RWPE1 (cell line): ENCODE data around the gene UBTD2.
"Not testable (repeated sequence)": the region's sequence is repeated elsewhere in the genome, so short reads cannot be mapped to it uniquely, and the experiment has no call there.

Experiments used
- CTCF ChIA-PET: fragments of 350-600 bp; sonication (Branson Sonifier 250); formaldehyde crosslinking; extraction: SDS; loops from one replicate; lab custom pipeline; 2021; lab: Yijun Ruan, JAX
- POLR2A ChIA-PET: fragments of 400-600 bp; formaldehyde crosslinking; extraction: SDS; loops from one replicate; lab custom pipeline; 2020; ENCODE audit warnings: antibody characterized with exemption; ENCODE audit not compliant: low non-redundant PET; lab: Yijun Ruan, JAX
- DNase-seq: peaks from one replicate; pipeline ENCODE4 v3.0.0; 2012; ENCODE audit warnings: low spot score
- H3K27ac ChIP-seq: fragments of 450-650 bp; 2 replicates; pipeline ENCODE4 v1.5.1; 2017
- TF ChIP-seq, protein P1 (sequence below): fragments of 450-650 bp; conservative IDR thresholded peaks from 2 replicates; pipeline ENCODE4 v1.5.1; 2017; ENCODE audit warnings: low read depth, mild to moderate bottlenecking

UBTD2 gene

GRCh38 chr5:172209714-172210113 is 73.8 kb downstream of the UBTD2 start:
- ChIA-PET POLR2A (no interaction called here), CTCF (no interaction called here)
- TF ChIP-seq, protein P1, sequence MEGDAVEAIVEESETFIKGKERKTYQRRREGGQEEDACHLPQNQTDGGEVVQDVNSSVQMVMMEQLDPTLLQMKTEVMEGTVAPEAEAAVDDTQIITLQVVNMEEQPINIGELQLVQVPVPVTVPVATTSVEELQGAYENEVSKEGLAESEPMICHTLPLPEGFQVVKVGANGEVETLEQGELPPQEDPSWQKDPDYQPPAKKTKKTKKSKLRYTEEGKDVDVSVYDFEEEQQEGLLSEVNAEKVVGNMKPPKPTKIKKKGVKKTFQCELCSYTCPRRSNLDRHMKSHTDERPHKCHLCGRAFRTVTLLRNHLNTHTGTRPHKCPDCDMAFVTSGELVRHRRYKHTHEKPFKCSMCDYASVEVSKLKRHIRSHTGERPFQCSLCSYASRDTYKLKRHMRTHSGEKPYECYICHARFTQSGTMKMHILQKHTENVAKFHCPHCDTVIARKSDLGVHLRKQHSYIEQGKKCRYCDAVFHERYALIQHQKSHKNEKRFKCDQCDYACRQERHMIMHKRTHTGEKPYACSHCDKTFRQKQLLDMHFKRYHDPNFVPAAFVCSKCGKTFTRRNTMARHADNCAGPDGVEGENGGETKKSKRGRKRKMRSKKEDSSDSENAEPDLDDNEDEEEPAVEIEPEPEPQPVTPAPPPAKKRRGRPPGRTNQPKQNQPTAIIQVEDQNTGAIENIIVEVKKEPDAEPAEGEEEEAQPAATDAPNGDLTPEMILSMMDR, result no peak
- no peak overlapping the region for H3K27ac ChIP-seq
- DNase-seq, result no peak

DNA sequence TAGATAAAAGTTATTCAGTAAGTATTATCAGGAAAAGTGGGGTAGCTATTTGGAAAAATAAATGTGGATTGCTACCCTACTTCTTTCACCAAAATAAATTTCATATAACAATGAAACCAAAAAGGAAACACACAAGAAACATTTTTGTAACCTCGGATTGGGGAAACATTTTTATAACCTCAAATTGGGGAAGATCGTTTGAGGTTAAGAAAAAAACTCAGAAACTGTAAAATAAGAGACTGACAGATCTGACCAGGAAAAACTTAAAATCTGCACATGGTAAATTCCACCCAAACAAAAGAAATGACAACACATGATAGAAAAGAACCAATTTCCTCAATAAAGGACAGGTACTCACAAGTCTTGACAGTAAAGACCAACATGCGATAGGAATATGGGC is 76.1 kb downstream of the UBTD2 start:
- POLR2A ChIA-PET, result no interaction called here
- TF ChIP-seq, protein P1, result no peak
- H3K27ac ChIP-seq, result no peak overlapping the region
- no peak for DNase-seq
- CTCF ChIA-PET, result interaction anchor here (0.5 to 0.7 kb wide), 2 partner anchors 168 to 294 kb away, joined by 3 to 5 read pairs; no protein-coding TSS in a partner anchor

DNA sequence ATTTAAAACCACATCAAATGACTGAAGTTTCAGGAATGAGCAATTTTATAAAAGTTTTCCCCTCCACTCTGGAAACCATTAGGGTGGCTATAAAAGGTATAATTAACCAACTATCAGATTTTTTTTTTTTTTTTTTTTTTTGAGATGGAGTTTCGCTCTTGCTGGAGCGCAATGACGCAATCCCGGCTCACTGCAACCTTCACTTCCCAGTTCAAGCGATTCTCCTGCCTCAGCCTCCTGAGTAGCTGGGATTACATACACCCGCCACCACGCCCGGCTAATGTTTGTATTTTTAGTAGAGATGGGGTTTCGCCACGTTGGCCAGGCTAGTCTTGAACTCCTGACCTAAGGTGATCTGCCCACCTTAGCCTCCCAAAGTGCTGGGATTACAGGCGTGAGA is 77.6 kb downstream of the UBTD2 start:
- H3K27ac ChIP-seq, POLR2A ChIA-PET, DNase-seq, CTCF ChIA-PET: not testable (repeated sequence)

DNA sequence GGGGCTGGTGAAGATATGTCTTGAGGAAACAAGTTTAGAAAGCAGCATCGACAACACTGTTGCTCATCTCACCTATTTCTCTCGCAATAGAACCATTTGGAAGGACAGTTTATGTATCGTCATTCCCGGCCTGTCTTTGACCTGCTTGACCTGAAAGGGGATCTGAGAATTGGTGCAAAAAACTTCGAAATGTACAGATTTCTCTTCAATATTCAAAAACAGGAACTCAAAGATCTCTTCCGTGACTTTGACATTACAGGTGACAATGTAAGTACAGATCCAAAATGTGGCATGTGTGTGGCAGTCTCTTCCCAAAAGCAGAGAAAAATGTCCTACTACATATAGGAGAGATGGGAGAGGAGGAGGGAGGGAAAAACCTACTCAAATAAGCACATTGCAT is 83.1 kb downstream of the UBTD2 start:
- ChIA-PET CTCF (no interaction called here), POLR2A (no interaction called here)
- no peak for DNase-seq
- TF ChIP-seq, protein P1, result no peak
- no peak overlapping the region for H3K27ac ChIP-seq

GRCh38 chr5:172199446-172199845 is 84.1 kb downstream of the UBTD2 start:
- CTCF ChIA-PET, result interaction anchor here (0.6 to 0.9 kb wide), 3 partner anchors 10 to 515 kb away, joined by 4 read pairs; partner anchors contain the start of gene FBXW11
- POLR2A ChIA-PET, result no interaction called here
- TF ChIP-seq, protein P1, result no peak
- no peak overlapping the region for H3K27ac ChIP-seq
- no peak for DNase-seq

GRCh38 chr5:172197775-172198174 is 85.8 kb downstream of the UBTD2 start:
- POLR2A ChIA-PET, DNase-seq, H3K27ac ChIP-seq: not testable (repeated sequence)
- CTCF ChIA-PET, result interaction anchor here (0.6 kb wide), 1 partner anchor 290 kb away, joined by 3 read pairs; no protein-coding TSS in a partner anchor

DNA sequence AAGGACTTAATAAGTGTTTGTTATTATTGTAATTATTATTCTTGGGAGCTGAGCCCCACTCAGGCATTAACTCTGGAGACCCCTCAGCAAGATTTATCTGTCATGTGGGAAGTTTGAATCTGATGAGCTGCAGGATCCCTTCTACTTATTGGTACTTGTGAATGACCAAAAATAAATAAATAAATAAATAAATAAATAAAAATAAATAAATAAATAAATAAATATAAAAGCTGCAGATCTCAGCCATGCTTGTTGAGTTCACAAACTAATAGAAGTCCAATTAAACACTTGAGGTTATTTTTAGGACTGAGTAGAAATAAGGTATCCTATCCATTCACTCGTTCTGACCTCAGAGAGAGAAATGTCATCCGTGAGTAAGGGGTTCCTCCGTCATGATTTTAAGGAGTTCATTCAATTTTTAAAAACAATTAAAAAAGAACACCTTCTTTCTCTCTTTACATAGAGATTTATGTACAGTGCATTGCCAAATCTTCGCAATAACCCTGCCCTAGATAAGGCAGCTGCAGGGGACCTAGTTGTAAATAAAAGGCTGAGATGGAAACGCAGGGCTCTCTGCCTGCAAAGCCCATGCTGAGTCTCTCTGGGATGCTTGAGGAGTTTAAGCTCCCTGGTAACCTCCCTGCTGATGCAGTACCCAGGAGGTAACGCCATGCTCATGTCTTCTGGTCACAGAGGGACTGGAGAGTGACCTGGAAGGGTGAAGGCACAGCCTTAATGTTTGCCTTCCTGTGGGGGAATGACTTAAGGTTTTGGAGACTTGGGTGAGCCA is 88.4 kb downstream of the UBTD2 start:
- TF ChIP-seq, protein P1, result no peak
- no peak for DNase-seq
- ChIA-PET POLR2A (interaction anchor here (0.7 kb wide), 1 partner anchor 85 kb away, joined by 3 read pairs; no protein-coding TSS in a partner anchor), CTCF (no interaction called here)
- no peak overlapping the region for H3K27ac ChIP-seq
